Mucosa of descending colon (tissue), 3 donors: Measurements from ENCODE around the gene GABBR2. TPM values are rescaled to one million over a fixed set of nuclear protein-coding genes. Genes with fewer than 3 reads are reported as not detected.
A peak's percentile ranks its signal among the peaks of the same experiment; 100 is the strongest.

ENCODE experiments used
- ATAC-seq: fragments of 200-7000 bp; cut with Tn5 transposase; one replicate; pipeline ENCODE4 v1.9.1; 2020; ENCODE audit warnings: mild to moderate bottlenecking, moderate library complexity
- DNase-seq, 3 donors: peaks; one replicate each; pipeline ENCODE4 v3.0.0-alpha.2; 2020
- H3K36me3 ChIP-seq: fragments of 200-600 bp; one replicate; pipeline ENCODE4 v1.8.0; 2021; ENCODE audit warnings: low read depth, mild to moderate bottlenecking
- H3K4me1 ChIP-seq: fragments of 200-600 bp; one replicate; pipeline ENCODE4 v1.8.0; 2021; ENCODE audit warnings: low read depth, mild to moderate bottlenecking
- H3K4me3 ChIP-seq: fragments of 200-600 bp; one replicate; pipeline ENCODE4 v1.8.0; 2021; ENCODE audit warnings: mild to moderate bottlenecking
- H3K9me3 ChIP-seq: fragments of 200-600 bp; one replicate; pipeline ENCODE4 v1.8.0; 2021; ENCODE audit warnings: mild to moderate bottlenecking
- CTCF ChIP-seq: fragments of 200-600 bp; IDR thresholded peaks from one replicate; pipeline ENCODE4 v1.8.0; 2022; ENCODE audit warnings: antibody characterized with exemption, mild to moderate bottlenecking
- intact Hi-C, 2 donors: fragments of 100-400 bp; cut with DNase I in 1 of 2; cut with micrococcal nuclease in 1 of 2; formaldehyde crosslinking; loops; one replicate each; pipeline versions ENCODE4 v1.11.0 to v1.11.1; 2022; cut with DNase I, micrococcal nuclease
- total RNA-seq, 3 donors: library from RNA; stranded (reverse); fragmentation: NEBNext Ultra II Directional in 2 of 3; extraction: Animal tissue kit (Norgen Biotek cat#: 25700) in 2 of 3; gene quantifications; one replicate each; pipeline versions ENCODE4 v1.2.1 to v1.2.4, GENCODE V29; 2021 to 2023
- donor health status: DM: no; HTN: no; CAD: no; lungs with moderate emphysema.
- donor health status: DM: no; HTN: no; CAD: no.
- donor health status: DM: no; HTN: yes; CAD: no.

GABBR2 gene
- total RNA-seq, 3 donors from 2014 or later, result 0.35 TPM; not detected in 2

GRCh38 chr9:98259791-98260190 is 448.9 kb downstream of the GABBR2 start:
- DNase-seq (no peak), ATAC-seq (no peak)
- no peaks in the 10 kb centered on the region for H3K36me3 ChIP-seq
- TF ChIP-seq CTCF, result no peak
- no peak overlapping the region for H3K4me3 ChIP-seq
- peaks cover 2% of the 10 kb centered on the region for H3K4me1 ChIP-seq
- intact Hi-C loops, result loop anchor here (5.0 to 10.0 kb wide), 3 partner anchors 52 to 335 kb away; partner anchors contain the start of gene TRMO (in 1 of the 2)
- H3K9me3 ChIP-seq, result no peaks in the 10 kb centered on the region

GRCh38 chr9:98256756-98257155 is 452.0 kb downstream of the GABBR2 start:
- intact Hi-C loops, result loop anchor here in 1 of 2 donors (10.0 kb wide), 1 partner anchor 182 kb away; no protein-coding TSS in a partner anchor
- no peaks in the 10 kb centered on the region for H3K9me3 ChIP-seq
- H3K4me1 ChIP-seq, result peaks cover 19% of the 10 kb centered on the region
- H3K4me3 ChIP-seq, result peak overlapping the region; percentile 71
- DNase-seq (peak in 1 of 3 donors; percentile 44), ATAC-seq (no peak)
- no peaks in the 10 kb centered on the region for H3K36me3 ChIP-seq
- TF ChIP-seq CTCF, result no peak

GRCh38 chr9:98255578-98256296 is 453.0 kb downstream of the GABBR2 start, which contains the start of gene TBC1D2:
Gene TBC1D2 (minus strand): TSS chr9:98255649. CDS start chr9:98255541, 108 bp downstream.
- no peaks in the 10 kb centered on the region for H3K9me3 ChIP-seq
- no peak for TF ChIP-seq CTCF
- peaks cover 19% of the 10 kb centered on the region for H3K4me1 ChIP-seq
- no peaks in the 10 kb centered on the region for H3K36me3 ChIP-seq
- intact Hi-C loops, result loop anchor here in 1 of 2 donors (10.0 kb wide), 1 partner anchor 181 kb away; no protein-coding TSS in a partner anchor
- peak within 1 kb of the TSS; percentile 71 for H3K4me3 ChIP-seq
- DNase-seq (peak; percentile 99), ATAC-seq (peak; percentile 94)

- intact Hi-C loops, result loop anchor here in 1 of 2 donors (10.0 kb wide), 1 partner anchor 180 kb away; no protein-coding TSS in a partner anchor
- H3K9me3 ChIP-seq, result no peaks in the 10 kb centered on the region
These were observed 453.6 kb downstream of the GABBR2 start for GRCh38 chr9:98255061-98255577.

More at GRCh38 chr9:98255061-98255577, 453.6 kb downstream of the GABBR2 start:
- no peak for TF ChIP-seq CTCF
- H3K36me3 ChIP-seq, result no peaks in the 10 kb centered on the region
- ATAC-seq (peak; percentile 20), DNase-seq (peak in 1 of 3 donors; percentile 63)
- peaks cover 24% of the 10 kb centered on the region for H3K4me1 ChIP-seq
- peak overlapping the region; percentile 71 for H3K4me3 ChIP-seq
